HepG2 (cell line): ENCODE data around the gene DGKG. TPM values are rescaled to one million over a fixed set of nuclear protein-coding genes. Genes with fewer than 3 reads are reported as not detected.

Experiments used
- CEBPZ ChIP-seq: IDR thresholded peaks from 2 replicates; pipeline ENCODE4 v1.6.1; 2012; ENCODE audit warnings: low read length, improper control_type of control experiment
- NBN ChIP-seq: fragments of 450-650 bp; conservative IDR thresholded peaks from 2 replicates; pipeline ENCODE4 v1.6.1; 2017
- ZFAT ChIP-seq: sonication (generic); formaldehyde crosslinking; conservative IDR thresholded peaks from 2 replicates; pipeline ENCODE4 v1.8.1; 2023; ENCODE audit warnings: missing genetic modification reagents, inconsistent platforms
- ZNF276 ChIP-seq: sonication (generic); formaldehyde crosslinking; IDR thresholded peaks from 2 replicates; pipeline ENCODE4 v1.4.0; 2020; ENCODE audit warnings: mild to moderate bottlenecking, low read depth, missing genetic modification reagents
- ZNF570 ChIP-seq: sonication (generic); formaldehyde crosslinking; IDR thresholded peaks from 2 replicates; pipeline ENCODE4 v1.4.0; 2020; ENCODE audit warnings: mild to moderate bottlenecking, missing genetic modification reagents, borderline replicate concordance
- ZNF646 ChIP-seq: sonication (generic); formaldehyde crosslinking; IDR thresholded peaks from 2 replicates; pipeline ENCODE4 v1.9.0; 2021; ENCODE audit warnings: mild to moderate bottlenecking, missing genetic modification reagents
- polyA plus RNA-seq, 8 experiments: library from polyadenylated mRNA; depleted of rRNA in 3 of 8; stranded (reverse) in 7 of 8; unstranded in 1 of 8; fragments of >200 nt; fragmentation: Illumina TruSeq in 4 of 8; extraction: Trizol in 4 of 8; gene quantifications; 2 replicates each; pipeline versions ENCODE4 v1.2.1 to v1.2.3, GENCODE V29; 2011 to 2016; ENCODE audit warnings: low read depth in 4 of 8, missing spikeins in 1 of 8, mixed read lengths in 1 of 8; ENCODE audit not compliant: insufficient read depth in 1 of 8
- total RNA-seq, 5 experiments: library from RNA; depleted of rRNA; stranded (reverse); fragments of >200 nt; fragmentation: Illumina TruSeq; extraction: Trizol; gene quantifications; 2 replicates each; pipeline ENCODE4 v1.2.3, GENCODE V29; 2016; ENCODE audit warnings: low read depth in 1 of 5

Gene DGKG
- total and polyA plus RNA-seq, 2 of the 13 experiments (the other 11 are each of a cell fraction or from before 2014, with no cell fraction given), result 3.8 to 6.2 TPM

GRCh38 chr3:186340204-186340603 is 21.8 kb downstream of the DGKG start (continued):
- TF ChIP-seq ZNF646 (CRISPR knock-in tag) (no peak), NBN (no peak), ZFAT (CRISPR knock-in tag) (no peak), ZNF570 (CRISPR knock-in tag) (no peak), ZNF276 (CRISPR knock-in tag) (no peak), CEBPZ (no peak)
